Heart left ventricle (tissue), 13 donors: ENCODE measurements around the gene GPR156.

Source experiments
- POLR2A ChIP-seq, 2 donors: fragments of 450-650 bp; IDR thresholded peaks; one replicate each; pipeline ENCODE4 v1.6.1; 2017; ENCODE audit warnings: antibody characterized with exemption in 2 of 2, mild to moderate bottlenecking in 2 of 2, moderate library complexity in 2 of 2
- TF ChIP-seq, protein P1 (sequence below), 12 donors: fragments of 200-600 bp; sonication (generic) in 4 of 12; IDR thresholded peaks; one replicate each; pipeline versions ENCODE4 v1.5.0 to v1.8.0; 2018 to 2022; ENCODE audit warnings: antibody characterized with exemption in 12 of 12, mild to moderate bottlenecking in 5 of 12
- donor health status: ischemic (EF 13 %, LVEDD 7.1; RV severe dilation, severe dysfunction).
- donor health status: DM: no; HTN: yes; CAD: no.
- donor health status: DM: no; HTN: no; CAD: no.
- donor health status: ischemic (EF 25% LVEDD 6.9; RV normal size, moderate dysfunction).
- donor health status: ischemic (EF 25% LVEDD 5.7; RV mildly dilated, moderate dysfunction).
- donor health status: ischemic (EF 35%, LVEDD 5.7; RV mildly dilated, moderate dysfunction).
- donor health status: nonischemic (EF 11% LVEDD 7.7; RV severe dilation, severe dysfunction).
- donor health status: DM: yes; HTN: yes; CAD: no.
- donor health status: PGD.
- donor health status: ischemic (EF 29% LVEDD 5.4; RV normal size, mild dysfunction).
- donor health status: nonischemic (EF 23%, LVEDD 6.1; RV moderate dilation, normal function).

DNA sequence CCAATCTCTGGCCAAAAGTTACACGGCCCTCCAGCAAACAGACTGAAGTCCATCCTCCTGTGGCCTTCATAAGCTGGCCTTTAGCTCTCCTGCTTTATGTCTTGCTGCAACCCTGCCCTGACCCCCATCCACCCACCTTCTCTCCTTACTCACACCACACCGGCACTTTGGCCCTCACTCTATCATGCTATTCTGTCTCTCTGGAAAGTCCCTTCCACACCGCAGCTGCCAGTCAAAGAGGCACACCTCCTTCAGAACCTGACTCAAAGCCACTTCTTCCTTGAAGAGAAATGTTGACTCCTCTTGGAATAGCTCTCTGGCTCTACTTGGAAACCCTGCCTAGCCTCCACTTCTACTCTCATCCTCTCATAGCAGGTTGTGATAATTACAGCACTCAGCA lies 4.5 kb downstream of the GPR156 start:
- TF ChIP-seq, protein P1, sequence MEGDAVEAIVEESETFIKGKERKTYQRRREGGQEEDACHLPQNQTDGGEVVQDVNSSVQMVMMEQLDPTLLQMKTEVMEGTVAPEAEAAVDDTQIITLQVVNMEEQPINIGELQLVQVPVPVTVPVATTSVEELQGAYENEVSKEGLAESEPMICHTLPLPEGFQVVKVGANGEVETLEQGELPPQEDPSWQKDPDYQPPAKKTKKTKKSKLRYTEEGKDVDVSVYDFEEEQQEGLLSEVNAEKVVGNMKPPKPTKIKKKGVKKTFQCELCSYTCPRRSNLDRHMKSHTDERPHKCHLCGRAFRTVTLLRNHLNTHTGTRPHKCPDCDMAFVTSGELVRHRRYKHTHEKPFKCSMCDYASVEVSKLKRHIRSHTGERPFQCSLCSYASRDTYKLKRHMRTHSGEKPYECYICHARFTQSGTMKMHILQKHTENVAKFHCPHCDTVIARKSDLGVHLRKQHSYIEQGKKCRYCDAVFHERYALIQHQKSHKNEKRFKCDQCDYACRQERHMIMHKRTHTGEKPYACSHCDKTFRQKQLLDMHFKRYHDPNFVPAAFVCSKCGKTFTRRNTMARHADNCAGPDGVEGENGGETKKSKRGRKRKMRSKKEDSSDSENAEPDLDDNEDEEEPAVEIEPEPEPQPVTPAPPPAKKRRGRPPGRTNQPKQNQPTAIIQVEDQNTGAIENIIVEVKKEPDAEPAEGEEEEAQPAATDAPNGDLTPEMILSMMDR (IDR thresholded peaks at IDR 0.05): no peak
- TF ChIP-seq POLR2A (IDR thresholded peaks at IDR 0.05): no peak
